D721Med (cell line): ENCODE measurements around the gene C1orf210.
A peak's percentile ranks its signal among the peaks of the same experiment; 100 is the strongest.

Source experiments
- DNase-seq: peaks from one replicate; pipeline ENCODE4 v3.0.0; 2011; ENCODE audit warnings: low spot score; ENCODE audit not compliant: insufficient read length
- FAIRE-seq: peaks from 2 replicates; lab custom pipeline; 2011; peaks lifted over from hg19 to GRCh38; lab: Jason Lieb, UNC
- TF ChIP-seq, protein P1 (sequence below): IDR thresholded peaks from 2 replicates; pipeline ENCODE4 v1.5.1; 2012; ENCODE audit warnings: mild to moderate bottlenecking, control low read depth; ENCODE audit not compliant: insufficient read depth; ENCODE audit errors: missing control alignments

The C1orf210 gene

DNA sequence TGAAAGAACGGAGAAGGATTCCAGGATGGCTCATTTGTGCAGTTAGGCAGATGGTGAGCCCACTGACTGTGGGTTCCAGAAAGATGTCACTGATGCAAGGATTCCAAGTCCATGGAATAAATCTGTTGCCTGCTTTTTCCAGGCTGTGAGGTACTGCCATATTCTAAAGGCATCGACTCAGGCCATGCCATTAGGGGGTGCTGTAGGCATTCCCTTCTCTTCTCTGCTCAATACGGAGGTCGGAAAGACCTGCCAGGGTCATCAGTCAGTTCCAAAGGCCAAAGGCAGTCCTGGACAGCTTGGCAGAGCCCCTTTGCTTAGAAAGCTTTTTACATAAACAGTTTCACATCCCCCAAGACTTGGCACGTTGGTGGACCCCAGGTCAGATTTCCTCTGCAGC lies 47.3 kb downstream of the C1orf210 start:
- TF ChIP-seq, protein P1, sequence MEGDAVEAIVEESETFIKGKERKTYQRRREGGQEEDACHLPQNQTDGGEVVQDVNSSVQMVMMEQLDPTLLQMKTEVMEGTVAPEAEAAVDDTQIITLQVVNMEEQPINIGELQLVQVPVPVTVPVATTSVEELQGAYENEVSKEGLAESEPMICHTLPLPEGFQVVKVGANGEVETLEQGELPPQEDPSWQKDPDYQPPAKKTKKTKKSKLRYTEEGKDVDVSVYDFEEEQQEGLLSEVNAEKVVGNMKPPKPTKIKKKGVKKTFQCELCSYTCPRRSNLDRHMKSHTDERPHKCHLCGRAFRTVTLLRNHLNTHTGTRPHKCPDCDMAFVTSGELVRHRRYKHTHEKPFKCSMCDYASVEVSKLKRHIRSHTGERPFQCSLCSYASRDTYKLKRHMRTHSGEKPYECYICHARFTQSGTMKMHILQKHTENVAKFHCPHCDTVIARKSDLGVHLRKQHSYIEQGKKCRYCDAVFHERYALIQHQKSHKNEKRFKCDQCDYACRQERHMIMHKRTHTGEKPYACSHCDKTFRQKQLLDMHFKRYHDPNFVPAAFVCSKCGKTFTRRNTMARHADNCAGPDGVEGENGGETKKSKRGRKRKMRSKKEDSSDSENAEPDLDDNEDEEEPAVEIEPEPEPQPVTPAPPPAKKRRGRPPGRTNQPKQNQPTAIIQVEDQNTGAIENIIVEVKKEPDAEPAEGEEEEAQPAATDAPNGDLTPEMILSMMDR, result peak; percentile 51
- no peak for FAIRE-seq
- DNase-seq, result peak; percentile 36

DNA sequence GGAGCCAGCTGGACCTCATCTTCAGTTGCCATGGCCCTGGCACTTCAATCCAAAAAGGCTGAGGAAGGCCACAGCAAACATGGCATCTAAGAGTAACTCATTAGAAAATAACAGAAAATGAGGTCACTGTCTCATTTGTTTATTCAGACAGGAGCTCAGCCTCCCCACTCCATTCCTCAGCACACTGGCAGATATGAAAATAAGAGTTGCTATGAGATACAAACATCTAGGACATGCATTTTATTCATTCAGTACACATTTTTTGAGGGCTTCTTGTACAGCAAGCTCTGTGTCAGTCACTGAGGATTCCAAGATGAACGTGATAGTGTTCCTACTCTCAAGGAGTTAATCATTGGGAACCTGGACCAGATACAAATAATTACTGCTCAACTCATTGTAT lies 48.3 kb downstream of the C1orf210 start:
- DNase-seq (no peak), FAIRE-seq (no peak)

DNA sequence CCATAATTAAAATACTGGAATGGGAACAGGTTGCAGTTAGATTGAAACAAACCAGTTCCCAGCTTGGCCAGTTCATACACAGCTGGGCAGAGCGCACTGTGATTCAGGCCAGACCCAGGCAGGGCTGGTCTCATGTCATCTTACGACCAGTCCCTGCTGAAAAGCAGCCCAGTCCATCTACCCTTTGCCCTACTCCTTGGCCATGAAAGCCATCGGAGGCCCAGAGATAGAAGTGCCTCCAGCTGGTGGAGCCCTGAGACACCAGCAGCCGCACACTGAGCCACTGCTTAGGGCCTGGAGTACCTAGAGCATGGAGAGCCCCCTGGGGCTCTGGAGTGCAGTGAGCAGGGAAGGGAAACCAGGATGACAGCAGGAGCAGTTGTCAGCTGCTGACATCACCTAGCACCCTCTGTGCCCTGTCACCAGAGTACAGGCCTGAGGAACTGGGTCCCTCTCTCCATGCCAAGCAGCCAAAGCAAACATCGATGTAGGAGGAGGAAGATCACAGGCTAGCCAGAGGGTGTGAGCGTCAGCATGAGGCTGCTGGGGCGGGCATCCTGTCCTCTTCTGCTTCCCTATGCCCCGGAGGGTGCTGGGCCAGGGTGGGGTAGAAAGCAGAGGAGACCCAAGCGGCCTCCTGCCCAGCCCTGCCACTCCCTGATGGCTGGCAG lies 49.8 kb downstream of the C1orf210 start:
- FAIRE-seq (no peak), DNase-seq (no peak)
- TF ChIP-seq, protein P1, result no peak

More for the DNA sequence above, 48.3 kb downstream of the C1orf210 start:
- TF ChIP-seq, protein P1, result no peak

DNA sequence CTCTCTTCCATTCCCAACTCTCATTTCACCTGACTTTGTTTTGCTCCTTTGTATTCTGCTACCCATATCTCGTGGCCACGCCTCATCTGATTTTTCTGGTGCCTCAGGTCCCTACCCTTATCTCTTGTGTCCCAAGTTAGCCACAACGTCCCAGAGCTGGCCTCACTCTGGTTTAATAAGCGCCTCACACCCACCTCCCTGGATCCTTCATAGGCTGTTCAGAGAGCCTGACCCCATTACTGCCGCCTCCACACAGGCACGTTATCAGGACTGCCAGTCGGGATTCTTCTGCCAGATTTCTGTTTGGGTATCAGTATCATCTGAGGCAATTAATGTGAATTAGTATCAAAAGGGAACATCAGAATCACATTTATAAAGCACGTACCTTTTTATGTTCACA lies 50.3 kb downstream of the C1orf210 start:
- TF ChIP-seq, protein P1, result no peak
- FAIRE-seq (no peak), DNase-seq (no peak)

DNA sequence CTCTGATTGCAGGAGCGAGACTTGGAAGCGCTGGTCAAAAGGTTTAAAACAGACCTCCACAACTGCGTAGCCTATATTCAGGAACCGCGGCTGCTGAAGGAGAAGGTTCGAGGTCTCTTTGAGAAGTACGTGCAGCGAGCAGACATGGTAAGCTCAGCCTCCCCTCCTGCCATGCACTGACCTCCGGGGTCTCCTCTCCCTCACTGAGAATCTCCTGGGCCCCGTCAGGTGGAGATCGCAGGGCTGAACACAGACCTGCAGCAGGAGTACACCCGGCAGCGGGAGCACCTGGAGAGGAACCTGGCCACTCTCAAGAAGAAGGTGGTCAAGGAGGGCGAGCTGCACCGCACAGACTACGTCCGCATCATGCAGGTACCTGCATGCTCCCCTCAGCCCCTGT lies 51.1 kb downstream of the C1orf210 start:
- FAIRE-seq, result no peak
- DNase-seq, result no peak
- TF ChIP-seq, protein P1, result no peak

DNA sequence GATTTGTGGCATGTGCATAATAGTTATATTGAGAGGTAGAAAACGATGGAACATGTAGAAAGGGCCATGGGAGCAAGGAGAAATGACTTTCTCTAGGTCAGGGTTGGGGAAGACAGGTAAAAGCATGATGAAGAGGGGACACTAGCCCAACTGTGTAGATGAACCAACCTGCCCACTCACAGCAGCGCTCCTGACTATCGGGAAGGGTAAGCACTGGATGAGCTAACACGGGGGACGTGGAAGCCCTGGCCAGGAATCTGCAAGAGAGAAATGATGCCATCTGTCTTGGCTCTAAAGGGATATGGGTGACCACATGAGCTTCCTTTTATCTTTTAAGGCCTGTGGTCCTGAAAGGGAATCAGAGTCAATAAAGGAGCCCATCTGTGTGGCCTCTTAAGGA lies 51.8 kb downstream of the C1orf210 start:
- FAIRE-seq (no peak), DNase-seq (no peak)
- TF ChIP-seq, protein P1, result no peak

DNA sequence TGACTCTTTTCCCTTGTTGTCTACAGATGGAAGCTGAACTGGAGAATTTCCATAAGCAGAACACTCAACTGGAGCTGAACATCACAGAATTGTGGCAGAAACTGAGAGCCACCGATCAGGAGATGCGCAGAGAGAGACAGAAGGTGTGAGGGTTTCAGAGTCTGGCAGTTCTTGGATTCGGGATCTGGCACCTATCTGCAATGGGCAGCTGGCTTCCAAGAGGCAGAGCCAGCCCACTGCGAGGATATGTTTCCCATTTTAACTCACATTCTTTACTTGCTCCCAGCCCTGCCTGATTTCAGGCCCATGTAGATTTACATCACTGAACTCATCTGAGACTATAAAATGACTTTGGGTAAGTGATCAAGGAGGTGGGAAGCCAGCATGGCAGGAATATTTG lies 52.9 kb downstream of the C1orf210 start:
- TF ChIP-seq, protein P1, result no peak
- no peak for FAIRE-seq
- DNase-seq, result no peak
